GM12878 (cell line): ENCODE measurements around the gene BRME1. TPM values are rescaled to one million over a fixed set of nuclear protein-coding genes. Genes with fewer than 3 reads are reported as not detected.

ENCODE experiments used
- ATAC-seq: fragments of 200-7000 bp; cut with Tn5 transposase; 3 replicates; pipeline ENCODE4 v1.9.1; 2020; ENCODE audit warnings: mild to moderate bottlenecking, moderate library complexity
- BruUV-seq: library from RNA; stranded (reverse); fragments of 400-500 nt; replicated peaks from 2 replicates; lab custom pipeline; 2021; lab: Mats Ljungman, UMichigan
- CTCF ChIA-PET: fragments of 300-600 bp; sonication (Branson Sonifier 250); formaldehyde crosslinking; extraction: SDS; loops from one replicate; lab custom pipeline; 2021; ENCODE audit warnings: inconsistent platforms; lab: Yijun Ruan, JAX
- POLR2A ChIA-PET: fragments of 350-600 bp; formaldehyde crosslinking; extraction: SDS; loops from one replicate; lab custom pipeline; 2021; ENCODE audit warnings: inconsistent platforms; lab: Charles Lee
- RAD21 ChIA-PET: fragments of 300-600 bp; sonication (Branson Sonifier 250); formaldehyde crosslinking; loops from one replicate; lab custom pipeline; 2023; ENCODE audit warnings: antibody characterized with exemption; ENCODE audit not compliant: unreplicated experiment; lab: Charles Lee
- SMC1A ChIA-PET: fragments of 300-600 bp; sonication (Branson Sonifier 250); formaldehyde crosslinking; loops from one replicate; lab custom pipeline; 2023; ENCODE audit not compliant: unreplicated experiment, uncharacterized antibody; lab: Charles Lee
- DNase-seq: peaks from one replicate; pipeline ENCODE4 v3.0.0-alpha.2; 2011; ENCODE audit warnings: low read depth, low spot score
- FAIRE-seq: peaks from 3 replicates; lab custom pipeline; 2011; peaks lifted over from hg19 to GRCh38; lab: Jason Lieb, UNC
- H2AFZ ChIP-seq: 2 replicates; pipeline ENCODE4 v1.6.0; 2011; ENCODE audit warnings: low read depth, low read length, control low read depth; ENCODE audit not compliant: control insufficient read depth
- H3K27ac ChIP-seq: 2 replicates; pipeline ENCODE4 v1.5.1; 2011; ENCODE audit warnings: control low read depth; ENCODE audit not compliant: control insufficient read depth, insufficient read depth
- H3K27me3 ChIP-seq, 2 experiments: replicated peaks in 1 of 2; 2 replicates each; pipeline versions ENCODE4 v1.6.0 to v1.6.1; 2011; ENCODE audit warnings: low read length in 1 of 2; ENCODE audit not compliant: control insufficient read depth in 2 of 2, insufficient read depth in 2 of 2
- H3K36me3 ChIP-seq, 2 experiments: 2 replicates each; pipeline ENCODE4 v1.5.1; 2011; ENCODE audit warnings: low read length in 1 of 2; ENCODE audit not compliant: control insufficient read depth in 2 of 2, insufficient read depth in 2 of 2
- H3K4me1 ChIP-seq: 2 replicates; pipeline ENCODE4 v1.6.1; 2011; ENCODE audit warnings: mild to moderate bottlenecking, low read length, moderate library complexity, mixed read lengths; ENCODE audit not compliant: control insufficient read depth, insufficient read depth
- H3K4me2 ChIP-seq: 2 replicates; pipeline ENCODE4 v1.6.0; 2011; ENCODE audit warnings: control low read depth; ENCODE audit not compliant: control insufficient read depth, insufficient read depth
- H3K4me3 ChIP-seq: fragments of 200-600 bp; sonication (generic); 2 replicates; pipeline ENCODE4 v1.5.1; 2016
- H3K79me2 ChIP-seq: 2 replicates; pipeline ENCODE4 v1.6.0; 2011; ENCODE audit warnings: low read length; ENCODE audit not compliant: control insufficient read depth, insufficient read depth
- H3K9ac ChIP-seq: 2 replicates; pipeline ENCODE4 v1.8.0; 2011; ENCODE audit warnings: low read length, control low read depth, mixed read lengths; ENCODE audit not compliant: control insufficient read depth, insufficient read depth
- H3K9me3 ChIP-seq: replicated peaks from 3 replicates; pipeline ENCODE4 v1.5.1; 2011; ENCODE audit warnings: mild to moderate bottlenecking, low read length; ENCODE audit not compliant: control insufficient read depth, insufficient read depth
- H4K20me1 ChIP-seq: 2 replicates; pipeline ENCODE4 v1.6.0; 2011; ENCODE audit not compliant: control insufficient read depth, insufficient read depth
- ASH2L ChIP-seq: fragments of 300-600, 200-600 bp; sonication (generic); IDR thresholded peaks from 2 replicates; pipeline ENCODE4 v1.6.1; 2017; ENCODE audit warnings: low read depth, mild to moderate bottlenecking, borderline replicate concordance
- CTCF ChIP-seq, 3 experiments: IDR thresholded peaks in 2 of 3; conservative IDR thresholded peaks in 1 of 3; 2 replicates each; pipeline ENCODE4 v1.5.1; 2011; ENCODE audit warnings: low read depth in 3 of 3, low read length in 3 of 3, mild to moderate bottlenecking in 3 of 3, control low read depth in 2 of 3, moderate library complexity in 2 of 3, inconsistent platforms in 1 of 3, mixed read lengths in 1 of 3; ENCODE audit not compliant: control insufficient read depth in 2 of 3, insufficient read depth in 1 of 3; ENCODE audit errors: extremely low read depth in 1 of 3
- EP300 ChIP-seq, 2 experiments: fragments of 150-350 bp in 1 of 2; IDR thresholded peaks; 2 replicates each; pipeline ENCODE4 v1.6.1; 2011 to 2012; ENCODE audit warnings: low read depth in 2 of 2, low read length in 2 of 2, borderline replicate concordance in 1 of 2, improper control_type of control experiment in 1 of 2, inconsistent platforms in 1 of 2; ENCODE audit not compliant: control insufficient read depth in 1 of 2
- HCFC1 ChIP-seq: fragments of 150-350 bp; IDR thresholded peaks from 2 replicates; pipeline ENCODE4 v1.6.1; 2014; ENCODE audit warnings: low read length
- KAT2A ChIP-seq: conservative IDR thresholded peaks from 2 replicates; pipeline ENCODE4 v1.6.1; 2011; ENCODE audit warnings: low read depth, low read length; ENCODE audit not compliant: control insufficient read depth
- NFIC ChIP-seq: IDR thresholded peaks from 2 replicates; pipeline ENCODE4 v1.6.1; 2012; ENCODE audit warnings: low read depth, mild to moderate bottlenecking, inconsistent platforms, low read length, moderate library complexity
- NFYA ChIP-seq: IDR thresholded peaks from 2 replicates; pipeline ENCODE4 v1.6.1; 2011; ENCODE audit warnings: low read depth, mild to moderate bottlenecking, low read length, improper control_type of control experiment, borderline replicate concordance
- NR2C2 ChIP-seq: IDR thresholded peaks from 2 replicates; pipeline ENCODE4 v1.6.1; 2011; ENCODE audit warnings: borderline replicate concordance, low read depth; ENCODE audit not compliant: control insufficient read depth, insufficient read length
- NRF1 ChIP-seq: conservative IDR thresholded peaks from 2 replicates; pipeline ENCODE4 v1.6.1; 2011; ENCODE audit warnings: mild to moderate bottlenecking, low read depth, low read length, improper control_type of control experiment
- PAX8 ChIP-seq: fragments of 450-650 bp; IDR thresholded peaks from 2 replicates; pipeline ENCODE4 v1.6.1; 2017; ENCODE audit warnings: mild to moderate bottlenecking, moderate library complexity
- PBX3 ChIP-seq: IDR thresholded peaks from 2 replicates; pipeline ENCODE4 v1.6.1; 2011; ENCODE audit warnings: mild to moderate bottlenecking, low read depth, low read length, moderate library complexity; ENCODE audit not compliant: insufficient replicate concordance
- RAD21 ChIP-seq: IDR thresholded peaks from 2 replicates; pipeline ENCODE4 v1.6.1; 2011; ENCODE audit warnings: mild to moderate bottlenecking, low read depth, low read length, moderate library complexity; ENCODE audit not compliant: insufficient read depth
- SMARCA5 ChIP-seq: fragments of 450-650 bp; IDR thresholded peaks from 2 replicates; pipeline ENCODE4 v1.6.1; 2017; ENCODE audit warnings: mild to moderate bottlenecking
- SREBF2 ChIP-seq: IDR thresholded peaks from 2 replicates; pipeline ENCODE4 v1.6.1; 2012; ENCODE audit warnings: mild to moderate bottlenecking, low read length
- TARDBP ChIP-seq: IDR thresholded peaks from 2 replicates; pipeline ENCODE4 v1.6.1; 2016; ENCODE audit warnings: borderline replicate concordance
- TCF3 ChIP-seq: IDR thresholded peaks from 2 replicates; pipeline ENCODE4 v1.6.1; 2012; ENCODE audit warnings: low read depth, mild to moderate bottlenecking, low read length, borderline replicate concordance; ENCODE audit not compliant: insufficient read depth
- ZNF24 ChIP-seq: fragments of 450-650 bp; IDR thresholded peaks from 2 replicates; pipeline ENCODE4 v1.6.1; 2017; ENCODE audit warnings: antibody characterized with exemption, mild to moderate bottlenecking
- ZZZ3 ChIP-seq: IDR thresholded peaks from 2 replicates; pipeline ENCODE4 v1.6.1; 2011; ENCODE audit warnings: low read depth; ENCODE audit not compliant: control insufficient read depth, insufficient read length
- WGBS: methylation state at CpG from one replicate; pipeline ENCODE4 v1.1.6; 2016; ENCODE audit warnings: low lambda C conversion rate; ENCODE audit not compliant: insufficient replicate concordance, insufficient coverage; ENCODE audit errors: missing lambda C conversion rate; 5-methylcytosine and 5-hydroxymethylcytosine counted together
- in situ Hi-C: fragments of 300-500 bp; cut with MboI; formaldehyde crosslinking; loops from 9 replicates; pipeline ENCODE4 v1.14.3; 2018; ENCODE audit warnings: mixed read lengths
- intact Hi-C: fragments of 100-400 bp; cut with micrococcal nuclease; formaldehyde crosslinking; loops from one replicate; pipeline ENCODE4 v1.14.2; 2022; ENCODE audit not compliant: unreplicated experiment
- polyA plus RNA-seq, 11 experiments: library from polyadenylated mRNA; depleted of rRNA in 4 of 11; unstranded in 6 of 11; stranded (reverse) in 5 of 11; fragments of >200 nt; fragmentation: Nextera tagmentation in 4 of 11; fragmentation: Illumina TruSeq in 1 of 11; extraction: Ambion mirVana in 4 of 11; extraction: Trizol in 1 of 11; gene quantifications; 1 replicate in 1 of 11; 2 replicates in 10 of 11; pipeline versions ENCODE4 v1.2.1 to v1.2.3, GENCODE V29; 2011 to 2016; ENCODE audit warnings: inconsistent platforms in 2 of 11, missing spikeins in 2 of 11, low read depth in 1 of 11
- total RNA-seq, 4 experiments: library from RNA; depleted of rRNA in 3 of 4; stranded (reverse); fragments of >200 nt in 3 of 4; fragmentation: Illumina TruSeq in 1 of 4; extraction: Trizol in 1 of 4; gene quantifications; 2 replicates each; pipeline versions ENCODE4 v1.2.1 to v1.2.3, GENCODE V29; 2013 to 2021

The BRME1 gene
- total and polyA plus RNA-seq, 10 of the 15 experiments (the other 5 are each of a cell fraction or from before 2014, with no cell fraction given): 0.07 to 2.2 (median 1.1) TPM; not detected in 1

GRCh38 chr19:13934785-13935109 is 28.8 kb upstream of the BRME1 start:
- ChIA-PET POLR2A (no interaction called here), RAD21 (interaction anchor here (1.0 kb wide), 1 partner anchor 18 kb away, joined by 3 read pairs; the partner anchor contains the start of gene DCAF15), SMC1A (no interaction called here), CTCF (interaction anchor here (1.0 to 1.1 kb wide), 3 partner anchors 106 to 125 kb away, joined by 3 to 4 read pairs (median 4); no protein-coding TSS in a partner anchor)
- ATAC-seq: no peak
- Histone ChIP-seq H3K79me2 (no peaks in the 10 kb centered on the region), H3K27me3 (no peaks in the 10 kb centered on the region; a peak in 1 of 4 replicates), H3K4me1 (no peaks in the 10 kb centered on the region), H3K4me2 (no peak overlapping the region), H3K36me3 (no peaks in the 10 kb centered on the region), H2AFZ (no peak overlapping the region), H3K9me3 (no peaks in the 10 kb centered on the region), H3K27ac (no peak overlapping the region), H3K4me3 (no peak overlapping the region), H4K20me1 (no peaks in the 10 kb centered on the region), H3K9ac (no peak overlapping the region)
- no peak for FAIRE-seq
- intact Hi-C loops: no loop called here
- DNase-seq: no peak
- in situ Hi-C loops: no loop called here
- WGBS: 65% methylated on average over 2 of the region's 2 CpGs
- no TSS peak for BruUV-seq
- TF ChIP-seq CTCF (IDR thresholded peaks at IDR 0.05 in 2 of 3, conservative IDR thresholded peaks at IDR 0.05 in 1 of 3; ENCODE audit: control insufficient read depth in 2 of 3, extremely low read depth in 1 of 3, insufficient read depth in 1 of 3, low read depth in 3 of 3, low read length in 3 of 3) (no peak), SMARCA5 (no peak), ZZZ3 (no peak), TCF3 (0 out of 2 replicates have a peak, but pooled peaks have one; percentile 17), TARDBP (no peak), PBX3 (peak; percentile 18), HCFC1 (no peak), NFIC (peak; percentile 41; the same call in 1 of the 2 replicates), NRF1 (no peak), NR2C2 (peak; percentile 50), SREBF2 (no peak), RAD21 (no peak), NFYA (no peak), ASH2L (no peak), PAX8 (no peak), KAT2A (no peak), ZNF24 (no peak), EP300 (IDR thresholded peaks at IDR 0.05; ENCODE audit: borderline replicate concordance in 1 of 2, control insufficient read depth in 1 of 2, low read depth in 2 of 2, low read length in 2 of 2) (no peak)
